ENCODE data around the gene SYNE1. TPM values are rescaled to one million over a fixed set of nuclear protein-coding genes. Genes with fewer than 3 reads are reported as not detected.

Gene SYNE1
- total RNA-seq, 2 experiments from 2014 or later = 74.6 to 140 TPM

DNA sequence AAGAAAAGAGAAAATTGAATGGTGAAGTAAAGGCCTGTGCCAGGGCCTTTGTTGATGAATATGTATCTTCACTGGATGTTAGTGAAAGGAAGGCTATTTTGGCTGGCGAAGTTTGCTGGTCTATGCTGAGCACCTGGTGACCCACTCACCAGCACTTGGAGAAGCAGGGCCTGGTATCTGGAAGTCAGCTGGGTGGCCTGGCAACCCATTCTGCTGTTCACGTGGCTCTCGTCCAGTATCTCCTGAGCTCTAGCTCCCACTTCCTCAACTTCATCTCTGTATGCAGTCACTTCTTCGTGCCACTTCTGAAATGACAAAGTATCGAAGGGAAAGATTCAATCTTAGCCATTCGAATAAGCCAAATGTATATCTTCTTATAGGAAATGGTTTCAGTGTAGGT is 283.7 kb downstream of the SYNE1 start:
- Histone ChIP-seq H4K20me1 (ENCODE audit: insufficient read depth, low read length) (no peaks in the 10 kb centered on the region), H3K4me2 (ENCODE audit: low read length) (no peak overlapping the region), H3K4me1 (ENCODE audit: insufficient read depth, low read length, poor library complexity, severe bottlenecking) (no peaks in the 10 kb centered on the region), H3K4me3 (ENCODE audit: low read depth, low read length, poor library complexity, severe bottlenecking) (no peak overlapping the region), H3K27ac (ENCODE audit: low read depth, low read length, poor library complexity, severe bottlenecking) (no peak overlapping the region), H2AFZ (ENCODE audit: low read length) (no peak overlapping the region), H3K36me3 (ENCODE audit: insufficient read depth, low read length) (no peaks in the 10 kb centered on the region), H3K9me2 (ENCODE audit: insufficient read depth, low read length) (no peaks in the 10 kb centered on the region), H3K79me2 (ENCODE audit: insufficient read depth, low read depth, low read length) (no peaks in the 10 kb centered on the region), H3K9me3 (ENCODE audit: low read length) (no peaks in the 10 kb centered on the region)
- no TSS peak for BruUV-seq (replicated peaks)
- ChIA-PET POLR2A (interaction anchor here (1.0 kb wide), 1 partner anchor 15 kb away, joined by 3 read pairs; no protein-coding TSS in a partner anchor), CTCF (ENCODE audit: unreplicated experiment) (interaction anchor here (0.6 kb wide), 1 partner anchor 133 kb away, joined by 3 read pairs; no protein-coding TSS in a partner anchor)
- DNase-seq (ENCODE audit: low spot score) = no peak
- intact Hi-C loops (cut with micrococcal nuclease; ENCODE audit: unreplicated experiment) = loop anchor here (10.0 kb wide), 1 partner anchor 679 kb away; no protein-coding TSS in a partner anchor
- TF ChIP-seq, protein P1, sequence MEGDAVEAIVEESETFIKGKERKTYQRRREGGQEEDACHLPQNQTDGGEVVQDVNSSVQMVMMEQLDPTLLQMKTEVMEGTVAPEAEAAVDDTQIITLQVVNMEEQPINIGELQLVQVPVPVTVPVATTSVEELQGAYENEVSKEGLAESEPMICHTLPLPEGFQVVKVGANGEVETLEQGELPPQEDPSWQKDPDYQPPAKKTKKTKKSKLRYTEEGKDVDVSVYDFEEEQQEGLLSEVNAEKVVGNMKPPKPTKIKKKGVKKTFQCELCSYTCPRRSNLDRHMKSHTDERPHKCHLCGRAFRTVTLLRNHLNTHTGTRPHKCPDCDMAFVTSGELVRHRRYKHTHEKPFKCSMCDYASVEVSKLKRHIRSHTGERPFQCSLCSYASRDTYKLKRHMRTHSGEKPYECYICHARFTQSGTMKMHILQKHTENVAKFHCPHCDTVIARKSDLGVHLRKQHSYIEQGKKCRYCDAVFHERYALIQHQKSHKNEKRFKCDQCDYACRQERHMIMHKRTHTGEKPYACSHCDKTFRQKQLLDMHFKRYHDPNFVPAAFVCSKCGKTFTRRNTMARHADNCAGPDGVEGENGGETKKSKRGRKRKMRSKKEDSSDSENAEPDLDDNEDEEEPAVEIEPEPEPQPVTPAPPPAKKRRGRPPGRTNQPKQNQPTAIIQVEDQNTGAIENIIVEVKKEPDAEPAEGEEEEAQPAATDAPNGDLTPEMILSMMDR (conservative IDR thresholded peaks at IDR 0.05; ENCODE audit: low read length) = no peak
- no peak for TF ChIP-seq EZH2phosphoT487 (IDR thresholded peaks at IDR 0.05; ENCODE audit: borderline replicate concordance, low read depth, low read length)

GRCh38 chr6:152351742-152352141 is 285.4 kb downstream of the SYNE1 start:
- intact Hi-C loops (cut with micrococcal nuclease; ENCODE audit: unreplicated experiment) = loop anchor here (10.0 kb wide), 1 partner anchor 677 kb away; no protein-coding TSS in a partner anchor
- TF ChIP-seq EZH2phosphoT487 (IDR thresholded peaks at IDR 0.05; ENCODE audit: borderline replicate concordance, low read depth, low read length) = no peak
- TF ChIP-seq, protein P1 (conservative IDR thresholded peaks at IDR 0.05; ENCODE audit: low read length) = no peak
- H3K9me3 ChIP-seq (ENCODE audit: low read length) = no peaks in the 10 kb centered on the region
- no peak overlapping the region for H3K27ac ChIP-seq (ENCODE audit: low read depth, low read length, poor library complexity, severe bottlenecking)
- no TSS peak for BruUV-seq (replicated peaks)
- no peaks in the 10 kb centered on the region for H3K79me2 ChIP-seq (ENCODE audit: insufficient read depth, low read depth, low read length)
- no peak for DNase-seq (ENCODE audit: low spot score)
- no peak overlapping the region for H3K4me2 ChIP-seq (ENCODE audit: low read length)
- POLR2A ChIA-PET = no interaction called here
- no peaks in the 10 kb centered on the region for H4K20me1 ChIP-seq (ENCODE audit: insufficient read depth, low read length)
- H2AFZ ChIP-seq (ENCODE audit: low read length) = no peak overlapping the region
- H3K9me2 ChIP-seq (ENCODE audit: insufficient read depth, low read length) = no peaks in the 10 kb centered on the region
- CTCF ChIA-PET (ENCODE audit: unreplicated experiment) = no interaction called here
- H3K4me3 ChIP-seq (ENCODE audit: low read depth, low read length, poor library complexity, severe bottlenecking) = no peak overlapping the region
- no peaks in the 10 kb centered on the region for H3K36me3 ChIP-seq (ENCODE audit: insufficient read depth, low read length)
- H3K4me1 ChIP-seq (ENCODE audit: insufficient read depth, low read length, poor library complexity, severe bottlenecking) = no peaks in the 10 kb centered on the region

DNA sequence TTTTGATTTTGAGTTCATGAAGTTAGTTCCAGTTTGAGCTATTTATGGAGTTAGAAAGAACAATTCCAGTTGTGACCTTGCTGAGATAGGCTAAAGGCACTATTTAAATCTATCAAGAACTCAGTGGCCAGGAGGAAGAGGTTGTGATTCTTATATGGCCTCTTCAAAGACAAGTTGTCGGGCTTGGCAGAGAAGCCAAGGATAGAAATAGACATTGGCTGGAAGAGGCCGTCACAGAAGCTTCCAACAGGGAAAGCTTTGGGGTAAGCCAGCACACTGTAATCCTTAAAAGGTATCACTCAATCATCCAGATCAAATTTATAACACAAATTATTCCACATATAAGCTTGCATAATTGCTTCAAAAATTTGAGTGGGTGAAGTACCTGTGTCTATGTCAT is 286.1 kb downstream of the SYNE1 start:
- H2AFZ ChIP-seq (ENCODE audit: low read length) = no peak overlapping the region
- no peaks in the 10 kb centered on the region for H3K9me2 ChIP-seq (ENCODE audit: insufficient read depth, low read length)
- ChIA-PET POLR2A (interaction anchor here (1.1 kb wide), 1 partner anchor 50 kb away, joined by 3 read pairs; no protein-coding TSS in a partner anchor), CTCF (ENCODE audit: unreplicated experiment) (no interaction called here)
- intact Hi-C loops (cut with micrococcal nuclease; ENCODE audit: unreplicated experiment) = loop anchor here (10.0 kb wide), 1 partner anchor 676 kb away; no protein-coding TSS in a partner anchor
- TF ChIP-seq, protein P1 (conservative IDR thresholded peaks at IDR 0.05; ENCODE audit: low read length) = no peak
- TF ChIP-seq EZH2phosphoT487 (IDR thresholded peaks at IDR 0.05; ENCODE audit: borderline replicate concordance, low read depth, low read length) = no peak
- no peak overlapping the region for H3K4me2 ChIP-seq (ENCODE audit: low read length)
- no peaks in the 10 kb centered on the region for H3K9me3 ChIP-seq (ENCODE audit: low read length)
- H4K20me1 ChIP-seq (ENCODE audit: insufficient read depth, low read length) = no peaks in the 10 kb centered on the region
- no peaks in the 10 kb centered on the region for H3K36me3 ChIP-seq (ENCODE audit: insufficient read depth, low read length)
- no TSS peak for BruUV-seq (replicated peaks)
- no peak for DNase-seq (ENCODE audit: low spot score)
- H3K4me1 ChIP-seq (ENCODE audit: insufficient read depth, low read length, poor library complexity, severe bottlenecking) = no peaks in the 10 kb centered on the region
- H3K27ac ChIP-seq (ENCODE audit: low read depth, low read length, poor library complexity, severe bottlenecking) = no peak overlapping the region
- H3K4me3 ChIP-seq (ENCODE audit: low read depth, low read length, poor library complexity, severe bottlenecking) = no peak overlapping the region
- H3K79me2 ChIP-seq (ENCODE audit: insufficient read depth, low read depth, low read length) = no peaks in the 10 kb centered on the region

Measured in OCI-LY7 (cell line).